HUES6 (cell line): ENCODE measurements around the gene KLHL24.
"Not testable (repeated sequence)": the region's sequence is repeated elsewhere in the genome, so short reads cannot be mapped to it uniquely, and the experiment has no call there.

Source experiments
- H3K27ac ChIP-seq: 2 replicates; pipeline ENCODE4 v1.7.0; 2013; ENCODE audit warnings: low read depth, mild to moderate bottlenecking, low read length, inconsistent platforms
- H3K27me3 ChIP-seq: 2 replicates; pipeline ENCODE4 v1.6.1; 2013; ENCODE audit warnings: low read length; ENCODE audit not compliant: control insufficient read depth, insufficient read depth
- H3K36me3 ChIP-seq: 2 replicates; pipeline ENCODE4 v1.6.1; 2013; ENCODE audit warnings: low read length; ENCODE audit not compliant: control insufficient read depth, insufficient read depth
- H3K4me1 ChIP-seq: 2 replicates; pipeline ENCODE4 v1.6.1; 2013; ENCODE audit warnings: low read length; ENCODE audit not compliant: control insufficient read depth, insufficient read depth
- H3K4me3 ChIP-seq: 2 replicates; pipeline ENCODE4 v1.5.1; 2013; ENCODE audit warnings: low read depth, low read length
- H3K9ac ChIP-seq: one replicate; pipeline ENCODE4 v1.6.1; 2013; ENCODE audit warnings: mild to moderate bottlenecking, low read length
- H3K9me3 ChIP-seq: 2 replicates; pipeline ENCODE4 v1.6.1; 2013; ENCODE audit warnings: low read depth, low read length; ENCODE audit not compliant: control insufficient read depth, insufficient read depth

Gene KLHL24

DNA sequence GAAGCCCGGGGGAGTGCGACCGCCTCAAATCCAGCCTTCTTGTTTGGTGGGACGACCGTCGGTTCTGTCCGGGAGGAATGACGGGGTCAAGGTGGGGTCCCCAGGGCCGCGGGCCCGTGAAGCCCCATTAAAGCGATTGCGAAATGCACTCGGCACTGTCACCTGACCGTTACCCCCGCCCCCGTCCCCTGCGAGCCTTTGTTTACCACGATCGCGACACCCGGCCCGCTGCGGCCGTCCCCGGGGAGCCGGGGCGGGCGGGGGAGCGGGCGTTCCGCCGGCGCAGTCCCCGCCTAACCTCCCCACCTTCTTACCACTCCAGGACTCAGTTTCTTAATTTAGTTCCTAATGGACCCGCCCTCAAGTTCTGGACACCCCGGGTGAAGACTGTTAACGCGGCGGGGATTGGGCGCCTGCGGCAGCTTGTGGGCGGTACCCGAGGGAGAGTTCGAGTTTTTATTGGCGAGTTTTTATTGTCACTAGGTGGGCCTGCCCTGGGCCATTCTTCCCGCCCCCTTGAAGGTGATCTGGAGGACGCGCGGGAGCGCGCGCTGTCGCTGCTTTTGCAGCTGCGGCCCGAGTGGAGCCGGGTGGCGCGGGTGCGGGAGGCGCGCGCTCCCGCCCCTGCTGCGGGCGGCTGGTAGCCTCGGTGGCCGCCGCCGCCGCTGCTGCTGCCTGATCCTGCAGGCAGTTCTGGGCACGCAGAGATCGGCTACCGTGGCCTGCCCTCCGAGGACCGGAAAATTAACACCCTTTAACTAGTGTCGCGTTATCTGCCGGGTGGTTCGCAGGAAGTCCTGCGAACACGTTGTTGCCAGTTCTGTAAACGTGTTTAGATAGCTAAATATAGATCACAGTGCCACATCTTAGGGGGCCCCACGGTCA, 1.0 kb downstream of the KLHL24 start:
- Histone ChIP-seq H3K27me3 (no peaks in the 10 kb centered on the region), H3K9me3 (no peaks in the 10 kb centered on the region), H3K27ac (peak overlapping the region; percentile 78), H3K9ac (peak overlapping the region; percentile 72), H3K4me3 (peak overlapping the region; percentile 94), H3K36me3 (no peaks in the 10 kb centered on the region), H3K4me1 (no peaks in the 10 kb centered on the region)

DNA sequence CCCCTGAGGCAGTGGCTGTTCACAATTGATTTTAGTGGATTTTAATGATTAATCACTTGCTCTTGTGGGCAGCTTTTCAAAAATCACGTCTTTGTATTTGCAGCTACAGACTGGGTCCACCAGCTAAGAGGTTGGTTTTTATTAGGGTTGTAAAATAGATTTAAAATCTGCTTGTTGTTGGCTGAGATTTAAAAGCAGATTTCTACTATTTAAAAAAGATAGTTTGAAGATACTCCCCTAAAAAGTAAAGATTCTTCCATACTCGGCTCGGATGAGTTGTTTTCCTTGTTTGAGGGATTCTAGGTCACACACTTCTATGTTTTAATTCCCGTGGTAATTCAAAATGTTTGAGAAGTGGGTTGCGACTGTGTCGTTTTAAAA, 1.7 kb downstream of the KLHL24 start:
- H3K9me3 ChIP-seq: no peaks in the 10 kb centered on the region
- peak overlapping the region; percentile 94 for H3K4me3 ChIP-seq
- H3K36me3 ChIP-seq: no peaks in the 10 kb centered on the region
- H3K27ac ChIP-seq: peak overlapping the region; percentile 66; the same call in 1 of the 2 replicates
- H3K9ac ChIP-seq: peak overlapping the region; percentile 72
- H3K27me3 ChIP-seq: no peaks in the 10 kb centered on the region
- no peaks in the 10 kb centered on the region for H3K4me1 ChIP-seq

DNA sequence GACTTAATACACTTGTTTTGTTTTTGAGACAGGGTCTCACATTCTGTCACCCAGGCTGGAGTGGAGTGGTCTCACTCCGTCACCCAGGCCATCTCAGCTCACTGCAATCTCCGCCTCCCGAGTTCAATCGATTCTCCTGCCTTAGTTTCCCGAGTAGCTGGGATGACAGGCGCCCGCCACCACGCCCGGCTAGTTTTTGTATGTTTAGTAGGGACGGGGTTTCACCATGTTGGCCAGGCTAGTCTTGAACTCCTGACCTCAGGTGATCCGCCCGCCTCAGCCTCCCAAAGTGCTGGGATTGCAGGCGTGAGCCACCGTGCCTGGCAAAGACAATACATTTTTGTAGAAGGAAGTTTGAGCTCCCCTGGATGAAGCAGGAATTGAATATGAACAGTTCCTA, 2.2 kb downstream of the KLHL24 start:
- not testable (repeated sequence) for H3K4me3 ChIP-seq, H3K27ac ChIP-seq, H3K36me3 ChIP-seq, H3K27me3 ChIP-seq, H3K9ac ChIP-seq, H3K9me3 ChIP-seq, H3K4me1 ChIP-seq

DNA sequence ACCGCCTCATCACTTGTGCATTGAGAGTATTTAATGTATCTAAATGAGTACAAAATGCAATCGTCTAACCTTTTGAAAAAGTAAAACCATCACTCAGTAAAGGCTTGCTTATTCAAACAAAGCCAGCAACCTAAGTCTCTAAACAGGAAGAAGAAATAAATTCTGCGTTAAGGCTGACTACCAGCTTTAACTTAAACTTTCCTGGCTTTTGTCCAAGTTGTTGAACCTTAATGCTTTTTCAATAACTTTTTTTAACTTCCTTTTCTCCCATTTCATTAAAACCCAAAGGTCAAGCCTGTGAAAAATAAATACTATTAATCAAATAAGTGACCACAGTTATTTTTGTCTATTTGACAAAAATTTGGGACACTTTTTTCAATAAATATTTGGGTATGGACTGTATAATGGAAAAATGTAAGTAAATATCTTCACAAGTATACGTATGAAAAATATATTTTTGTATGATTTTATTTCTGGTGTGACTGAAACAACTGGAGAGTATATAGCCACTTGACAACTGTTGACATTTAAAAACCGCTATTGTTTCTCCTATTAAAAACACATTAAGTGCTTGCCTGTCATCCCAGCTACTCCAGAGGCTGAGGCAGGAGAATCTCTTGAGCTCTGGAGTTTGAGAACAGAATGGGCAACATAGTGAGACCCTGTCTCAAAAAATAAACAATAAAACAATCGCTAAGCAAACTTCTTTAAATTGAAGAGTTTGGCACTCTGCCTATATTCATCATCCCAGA, 2.9 kb downstream of the KLHL24 start:
- no peaks in the 10 kb centered on the region for H3K36me3 ChIP-seq
- no peaks in the 10 kb centered on the region for H3K4me1 ChIP-seq
- no peak overlapping the region for H3K27ac ChIP-seq
- H3K4me3 ChIP-seq: no peak overlapping the region
- no peaks in the 10 kb centered on the region for H3K27me3 ChIP-seq
- no peaks in the 10 kb centered on the region for H3K9me3 ChIP-seq
- no peak overlapping the region for H3K9ac ChIP-seq

DNA sequence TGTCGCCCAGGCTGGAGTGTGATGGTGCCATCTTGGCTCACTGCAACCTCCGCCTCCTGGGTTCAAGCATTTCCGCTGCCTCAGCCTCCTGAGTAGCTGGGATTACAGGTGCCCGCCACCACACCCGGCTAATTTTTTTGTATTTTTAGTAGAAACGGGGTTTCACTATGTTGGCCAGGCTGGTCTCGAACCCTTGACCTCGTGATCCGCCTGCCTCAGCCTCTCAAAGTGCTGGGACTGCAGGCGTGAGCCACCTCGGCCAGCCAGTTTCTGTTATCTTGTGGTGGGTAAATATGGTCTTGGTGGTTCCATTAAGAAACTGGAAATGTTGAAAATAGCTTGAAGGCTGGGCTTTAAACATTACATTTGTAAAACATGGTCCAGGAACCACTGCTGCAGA, 5.2 kb downstream of the KLHL24 start:
- H3K9ac ChIP-seq, H3K27ac ChIP-seq, H3K27me3 ChIP-seq, H3K4me3 ChIP-seq, H3K4me1 ChIP-seq, H3K9me3 ChIP-seq, H3K36me3 ChIP-seq: not testable (repeated sequence)

DNA sequence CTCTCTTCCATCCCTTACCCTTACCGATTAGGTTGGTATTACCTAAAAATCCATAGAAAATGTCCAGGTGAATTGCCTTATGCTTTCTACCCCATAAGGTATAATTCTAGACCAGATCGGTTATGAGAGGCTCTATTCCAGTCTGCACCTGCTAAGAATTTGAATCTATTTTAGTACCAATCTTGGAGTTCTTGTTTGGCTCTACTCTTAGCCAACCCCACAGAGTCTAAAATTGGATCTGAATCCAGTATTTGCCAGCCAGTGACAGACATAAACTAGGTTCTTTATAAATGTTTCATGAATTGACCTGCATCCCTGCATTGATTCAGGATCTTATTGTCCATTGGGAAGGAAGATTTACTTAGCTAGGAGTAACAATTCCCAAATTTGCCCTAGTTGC, 6.5 kb downstream of the KLHL24 start:
- no peaks in the 10 kb centered on the region for H3K9me3 ChIP-seq
- H3K9ac ChIP-seq: no peak overlapping the region
- no peaks in the 10 kb centered on the region for H3K4me1 ChIP-seq
- H3K27ac ChIP-seq: no peak overlapping the region
- H3K36me3 ChIP-seq: no peaks in the 10 kb centered on the region
- no peak overlapping the region for H3K4me3 ChIP-seq
- no peaks in the 10 kb centered on the region for H3K27me3 ChIP-seq

DNA sequence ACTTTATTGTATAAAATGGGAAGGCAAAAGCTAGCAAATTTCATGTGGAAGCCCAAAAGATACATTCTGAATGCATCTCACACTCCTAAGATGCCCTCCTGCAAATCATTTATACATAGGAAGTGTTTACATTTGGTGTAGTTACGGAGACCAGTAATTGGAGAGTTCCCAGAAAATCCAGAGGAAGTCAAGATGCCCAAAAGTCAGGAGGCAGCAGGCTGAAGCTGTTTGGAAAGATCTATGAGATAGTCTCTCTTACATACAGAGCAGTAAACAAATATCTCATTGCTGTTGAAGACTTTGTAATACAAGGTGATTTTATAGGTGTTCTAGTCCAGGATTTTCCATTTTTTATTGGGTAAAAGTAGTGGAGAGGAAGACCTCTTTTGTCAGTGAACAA, 8.8 kb downstream of the KLHL24 start:
- Histone ChIP-seq H3K27ac (no peak overlapping the region), H3K4me3 (no peak overlapping the region), H3K27me3 (no peaks in the 10 kb centered on the region), H3K36me3 (no peaks in the 10 kb centered on the region), H3K9me3 (no peaks in the 10 kb centered on the region), H3K9ac (no peak overlapping the region), H3K4me1 (no peaks in the 10 kb centered on the region)

DNA sequence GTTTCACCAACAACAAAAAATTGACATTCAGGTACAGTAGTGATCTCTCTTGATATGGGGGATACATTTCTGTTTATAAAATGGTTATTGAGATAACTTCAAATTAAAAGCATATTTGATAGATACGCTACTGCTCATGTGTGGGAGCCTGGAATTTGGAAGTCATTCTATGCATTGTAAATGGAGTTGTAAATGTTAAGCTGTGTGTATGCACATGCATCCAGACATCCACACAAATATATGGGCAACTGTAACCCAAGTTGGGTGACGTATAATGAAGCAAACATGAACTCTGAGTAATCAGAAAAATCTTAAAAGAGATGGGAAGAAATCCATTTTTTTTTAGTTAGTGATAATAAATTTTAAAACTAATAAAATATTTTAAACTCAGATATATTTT, 9.8 kb downstream of the KLHL24 start:
- H3K27ac ChIP-seq: no peak overlapping the region
- no peak overlapping the region for H3K9ac ChIP-seq
- no peak overlapping the region for H3K4me3 ChIP-seq
- peaks cover under 1% of the 10 kb centered on the region for H3K9me3 ChIP-seq
- peaks cover 1% of the 10 kb centered on the region for H3K36me3 ChIP-seq
- no peaks in the 10 kb centered on the region for H3K4me1 ChIP-seq
- H3K27me3 ChIP-seq: no peaks in the 10 kb centered on the region

DNA sequence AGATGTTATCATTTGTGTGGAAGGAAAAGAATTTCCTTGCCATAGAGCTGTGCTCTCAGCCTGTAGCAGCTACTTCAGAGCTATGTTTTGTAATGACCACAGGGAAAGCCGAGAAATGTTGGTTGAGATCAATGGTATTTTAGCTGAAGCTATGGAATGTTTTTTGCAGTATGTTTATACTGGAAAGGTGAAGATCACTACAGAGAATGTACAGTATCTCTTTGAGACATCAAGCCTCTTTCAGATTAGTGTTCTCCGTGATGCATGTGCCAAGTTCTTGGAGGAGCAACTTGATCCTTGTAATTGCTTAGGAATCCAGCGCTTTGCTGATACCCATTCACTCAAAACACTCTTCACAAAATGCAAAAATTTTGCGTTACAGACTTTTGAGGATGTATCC, 15.1 kb downstream of the KLHL24 start:
- H3K27ac ChIP-seq: no peak overlapping the region
- H3K4me3 ChIP-seq: no peak overlapping the region
- H3K36me3 ChIP-seq: peaks cover 46% of the 10 kb centered on the region
- no peaks in the 10 kb centered on the region for H3K4me1 ChIP-seq
- peaks cover 49% of the 10 kb centered on the region for H3K9me3 ChIP-seq
- H3K9ac ChIP-seq: no peak overlapping the region
- no peaks in the 10 kb centered on the region for H3K27me3 ChIP-seq

DNA sequence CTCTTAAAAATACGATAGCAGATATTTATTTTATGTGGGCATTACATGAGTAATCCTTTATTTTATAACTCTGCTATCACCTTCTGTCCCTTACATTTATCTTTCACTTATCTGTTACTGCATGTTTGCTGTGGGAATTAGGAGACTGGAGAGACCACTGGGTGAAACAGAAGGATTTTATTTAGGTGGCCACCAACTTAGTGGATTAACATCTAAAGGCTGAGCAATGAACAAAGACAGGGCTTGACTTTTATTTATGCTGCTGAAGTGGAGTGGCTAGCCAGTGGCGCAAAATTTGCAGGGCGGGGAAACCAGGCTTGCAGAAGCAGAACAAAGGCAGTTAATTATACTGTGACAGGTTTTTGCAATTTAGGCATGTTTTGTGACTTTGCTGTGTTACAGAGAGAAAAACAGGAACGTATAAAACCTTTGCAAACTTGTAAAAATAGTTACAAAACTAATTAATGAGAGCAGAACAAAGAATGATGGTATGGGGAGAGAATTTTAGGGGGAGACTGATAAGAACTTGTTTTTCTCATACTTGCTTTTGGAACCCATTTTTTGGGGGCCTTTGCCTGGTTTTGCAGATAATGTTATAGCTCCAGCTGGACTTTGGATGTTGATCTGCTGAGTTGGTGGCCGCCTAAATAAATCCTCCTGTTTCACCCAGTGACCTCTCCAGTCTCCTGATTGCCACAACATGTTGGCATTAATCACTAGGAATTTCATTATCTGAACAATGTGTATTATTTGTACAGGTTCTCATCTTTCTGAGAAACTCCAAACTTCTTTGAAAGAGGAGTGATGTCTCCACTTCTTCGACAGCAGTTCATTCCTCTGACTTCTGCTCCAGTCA, 18.0 kb downstream of the KLHL24 start:
- Histone ChIP-seq H3K36me3 (peaks cover 57% of the 10 kb centered on the region), H3K4me1 (no peaks in the 10 kb centered on the region), H3K27ac (no peak overlapping the region), H3K27me3 (no peaks in the 10 kb centered on the region), H3K9me3 (peaks cover 55% of the 10 kb centered on the region), H3K9ac (no peak overlapping the region), H3K4me3 (no peak overlapping the region)
